Endothelial cell of umbilical vein (primary cell): ENCODE results near the gene C3orf80. TPM values are rescaled to one million over a fixed set of nuclear protein-coding genes. Genes with fewer than 3 reads are reported as not detected.

ENCODE experiments used
- BruUV-seq: library from RNA; stranded (reverse); fragments of 400-500 nt; replicated peaks from 2 replicates; lab custom pipeline; 2021; lab: Mats Ljungman, UMichigan
- CTCF ChIA-PET: fragments of 300-600, 350-600 bp; sonication (Branson Sonifier 250); formaldehyde crosslinking; loops from one replicate; lab custom pipeline; 2021; ENCODE audit warnings: antibody characterized with exemption, inconsistent platforms; lab: Charles Lee
- POLR2A ChIA-PET: fragments of 300-600, 350-600 bp; sonication (Branson Sonifier 250); formaldehyde crosslinking; loops from one replicate; lab custom pipeline; 2021; ENCODE audit warnings: antibody characterized with exemption, inconsistent platforms; lab: Charles Lee
- DNase-seq: peaks from one replicate; pipeline ENCODE4 v3.0.0-alpha.2; 2011; ENCODE audit warnings: low read depth, low spot score
- FAIRE-seq: peaks from 2 replicates; lab custom pipeline; 2011; peaks lifted over from hg19 to GRCh38; lab: Jason Lieb, UNC
- H2AFZ ChIP-seq: 2 replicates; pipeline ENCODE4 v1.6.0; 2012; ENCODE audit warnings: low read depth, low read length, control low read depth, inconsistent platforms
- H3K27ac ChIP-seq: 2 replicates; pipeline ENCODE4 v1.5.1; 2011; ENCODE audit warnings: low read depth, mild to moderate bottlenecking, control low read depth, low read length, moderate library complexity; ENCODE audit not compliant: insufficient read depth
- H3K27me3 ChIP-seq, 2 experiments: 2 replicates each; pipeline versions ENCODE4 v1.6.0 to v1.6.1; 2011; ENCODE audit warnings: low read length in 2 of 2, mixed read lengths in 1 of 2; ENCODE audit not compliant: control insufficient read depth in 2 of 2, insufficient read depth in 2 of 2
- H3K36me3 ChIP-seq, 2 experiments: 2 replicates in 1 of 2; 3 replicates in 1 of 2; pipeline ENCODE4 v1.5.1; 2011; ENCODE audit warnings: low read length in 2 of 2, mild to moderate bottlenecking in 1 of 2, moderate library complexity in 1 of 2; ENCODE audit not compliant: control insufficient read depth in 2 of 2, insufficient read depth in 2 of 2; ENCODE audit errors: extremely low read depth in 1 of 2
- H3K4me1 ChIP-seq: 3 replicates; pipeline ENCODE4 v1.5.1; 2011; ENCODE audit warnings: mild to moderate bottlenecking, low read length; ENCODE audit not compliant: control insufficient read depth, insufficient read depth; ENCODE audit errors: extremely low read depth
- H3K4me2 ChIP-seq: 2 replicates; pipeline ENCODE4 v1.6.1; 2011; ENCODE audit warnings: low read length, control low read depth, mixed read lengths; ENCODE audit not compliant: insufficient read depth
- H3K4me3 ChIP-seq, 3 experiments: fragments of 200-600 bp in 1 of 3; sonication (generic), shearing (Covaris generic) in 1 of 3; replicated peaks in 1 of 3; 2 replicates each; pipeline ENCODE4 v1.5.1; 2011 to 2016; ENCODE audit warnings: control low read depth in 3 of 3, low read length in 3 of 3, mild to moderate bottlenecking in 2 of 3, inconsistent platforms in 1 of 3, low read depth in 1 of 3, moderate library complexity in 1 of 3; ENCODE audit not compliant: insufficient read depth in 1 of 3
- H3K79me2 ChIP-seq: 2 replicates; pipeline ENCODE4 v1.6.0; 2012; ENCODE audit warnings: low read length, inconsistent platforms; ENCODE audit not compliant: control insufficient read depth, insufficient read depth
- H3K9ac ChIP-seq: replicated peaks from 2 replicates; pipeline ENCODE3; 2011; ENCODE audit warnings: low read length, control low read depth; ENCODE audit not compliant: insufficient read depth; ENCODE audit errors: extremely low read depth
- H3K9me1 ChIP-seq: replicated peaks from 3 replicates; pipeline ENCODE4 v1.6.0; 2011; ENCODE audit warnings: mild to moderate bottlenecking, low read length; ENCODE audit not compliant: control insufficient read depth, insufficient read depth; ENCODE audit errors: extremely low read depth
- H3K9me3 ChIP-seq: replicated peaks from 2 replicates; pipeline ENCODE4 v1.5.1; 2012; ENCODE audit warnings: low read length, inconsistent platforms; ENCODE audit not compliant: control insufficient read depth, insufficient read depth
- H4K20me1 ChIP-seq: replicated peaks from 2 replicates; pipeline ENCODE3; 2011; ENCODE audit warnings: mild to moderate bottlenecking, low read length; ENCODE audit not compliant: control insufficient read depth, insufficient read depth; ENCODE audit errors: extremely low read depth
- EZH2 ChIP-seq: IDR thresholded peaks from 2 replicates; pipeline ENCODE4 v1.6.1; 2012; ENCODE audit warnings: borderline replicate concordance, low read depth, mild to moderate bottlenecking, moderate library complexity, low read length, inconsistent platforms; ENCODE audit not compliant: severe bottlenecking
- FOS ChIP-seq: IDR thresholded peaks from 2 replicates; pipeline ENCODE4 v1.6.1; 2011; ENCODE audit warnings: mild to moderate bottlenecking, low read length, moderate library complexity, borderline replicate concordance; ENCODE audit not compliant: insufficient read depth
- GATA2 ChIP-seq: IDR thresholded peaks from 2 replicates; pipeline ENCODE4 v1.7.0; 2011; ENCODE audit warnings: low read depth, mild to moderate bottlenecking, moderate library complexity, mixed read lengths, low read length; ENCODE audit not compliant: insufficient read length, insufficient read depth
- JUN ChIP-seq: IDR thresholded peaks from 2 replicates; pipeline ENCODE4 v1.6.1; 2011; ENCODE audit warnings: borderline replicate concordance, low read depth; ENCODE audit not compliant: insufficient read length, insufficient read depth
- MYC ChIP-seq: IDR thresholded peaks from one replicate; pipeline ENCODE4 v1.6.1; 2011; ENCODE audit warnings: mild to moderate bottlenecking, low read depth, low read length
- POLR2A ChIP-seq: IDR thresholded peaks from 2 replicates; pipeline ENCODE4 v1.6.1; 2012; ENCODE audit warnings: low read depth, mild to moderate bottlenecking, control low read depth, low read length
- POLR2AphosphoS5 ChIP-seq: IDR thresholded peaks from 2 replicates; pipeline ENCODE4 v1.6.1; 2012; ENCODE audit warnings: low read depth, mild to moderate bottlenecking, control low read depth, low read length, moderate library complexity; ENCODE audit not compliant: insufficient read depth
- dilution Hi-C: fragments of 300-500 bp; cut with MboI; formaldehyde crosslinking; loops from one replicate; pipeline ENCODE4 v1.15.0; 2019; ENCODE audit warnings: low sequenced_read_pairs; ENCODE audit not compliant: extremely low pct_ligation_motif_present
- intact Hi-C: fragments of 100-400 bp; cut with micrococcal nuclease; formaldehyde crosslinking; loops from one replicate; pipeline ENCODE4 v1.10.0; 2022
- polyA plus RNA-seq, 4 experiments: library from polyadenylated mRNA; depleted of rRNA in 3 of 4; stranded (reverse) in 3 of 4; unstranded in 1 of 4; fragments of >200 nt; gene quantifications; 2 replicates each; pipeline versions ENCODE4 v1.2.1 to v1.2.3, GENCODE V29; 2011 to 2012; ENCODE audit warnings: missing spikeins in 1 of 4
- total RNA-seq: library from RNA; stranded (reverse); gene quantifications from 2 replicates; pipeline ENCODE4 v1.2.3, GENCODE V29; 2021
- TF ChIP-seq, protein P1 (sequence below), 2 donors: IDR thresholded peaks; 1 replicate in 1 of 2; 2 replicates in 1 of 2; pipeline ENCODE4 v1.5.1; 2011; ENCODE audit warnings: low read length in 2 of 2, mild to moderate bottlenecking in 2 of 2, moderate library complexity in 2 of 2, control low read depth in 1 of 2, inconsistent platforms in 1 of 2, low read depth in 1 of 2; ENCODE audit not compliant: insufficient read depth in 1 of 2; ENCODE audit errors: extremely low read depth in 1 of 2
- TF ChIP-seq, protein P2 (sequence below): IDR thresholded peaks from 2 replicates; pipeline ENCODE4 v1.6.1; 2011; ENCODE audit not compliant: insufficient read depth, insufficient read length

Gene C3orf80
- total and polyA plus RNA-seq, 2 donors (not counting 3 experiments of a cell fraction or from before 2014, with no cell fraction given) = 0.04 TPM; not detected in 1

DNA sequence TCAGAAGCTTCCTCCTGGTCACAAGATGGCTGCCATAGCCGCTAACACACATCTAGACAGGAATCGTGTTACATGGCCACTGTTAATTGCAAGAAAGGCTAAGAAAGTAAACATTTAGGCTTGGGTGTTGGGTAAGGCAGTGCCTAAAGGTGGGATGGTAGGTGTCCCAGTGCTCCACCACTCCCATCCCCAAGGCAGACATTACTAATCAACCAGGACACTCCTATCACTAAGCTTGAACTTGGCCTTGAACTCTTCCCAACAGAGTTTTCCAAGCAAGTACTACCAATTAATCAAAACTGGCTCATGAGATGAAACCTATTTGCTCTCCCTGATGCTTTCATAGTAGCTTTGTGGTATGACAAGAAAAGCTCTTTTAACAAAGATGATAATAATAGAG is 37.9 kb upstream of the C3orf80 start:
- ChIA-PET POLR2A (no interaction called here), CTCF (interaction anchor here (0.7 to 1.9 kb wide), 4 partner anchors 20 to 154 kb away, joined by 3 to 4 read pairs (median 3); no protein-coding TSS in a partner anchor)
- H3K9me3 ChIP-seq = no peaks in the 10 kb centered on the region

DNA sequence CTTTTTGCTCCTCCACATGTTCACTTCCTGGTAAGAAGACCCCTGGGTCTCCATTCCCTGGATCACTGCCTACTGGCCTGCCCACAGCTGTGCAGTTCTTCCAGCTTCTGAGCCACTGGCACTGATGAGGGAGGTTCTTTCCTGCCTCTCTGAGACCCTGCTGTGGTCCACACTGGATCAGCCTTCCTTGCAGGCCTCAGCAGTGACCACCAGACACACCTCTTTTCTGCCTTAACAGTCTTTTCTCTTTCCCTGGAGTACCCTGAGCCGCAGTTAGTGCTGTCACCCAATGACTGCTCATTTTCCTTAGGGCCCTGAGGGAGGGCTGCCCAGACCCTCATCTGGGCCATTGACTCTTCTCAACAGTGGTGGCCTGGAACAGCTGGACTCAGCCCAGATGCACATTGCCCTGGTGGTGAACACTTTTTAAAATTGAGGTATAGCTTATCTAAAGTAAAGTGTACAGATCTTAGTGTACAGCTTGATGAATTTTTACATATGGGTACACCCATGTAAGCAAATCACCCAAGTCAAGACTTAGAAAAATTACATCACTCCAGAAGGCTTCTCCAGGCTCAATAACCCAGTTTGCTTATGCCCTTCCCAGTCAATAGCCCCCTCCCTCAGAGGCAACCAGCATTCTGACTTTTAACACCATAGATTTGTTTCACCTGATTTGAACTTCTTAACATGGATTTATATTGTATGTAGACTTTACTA is 32.8 kb upstream of the C3orf80 start:
- Histone ChIP-seq H3K36me3 (no peaks in the 10 kb centered on the region), H3K4me3 (no peak overlapping the region), H3K4me2 (no peak overlapping the region), H3K9ac (no peak overlapping the region), H3K4me1 (no peaks in the 10 kb centered on the region), H3K79me2 (no peaks in the 10 kb centered on the region), H2AFZ (no peak overlapping the region), H4K20me1 (no peaks in the 10 kb centered on the region), H3K27me3 (peaks cover 2 to 4% of the 10 kb centered on the region in 2 experiments), H3K9me1 (no peaks in the 10 kb centered on the region), H3K27ac (no peak overlapping the region), H3K9me3 (no peaks in the 10 kb centered on the region)
- dilution Hi-C loops = no loop called here
- DNase-seq (no peak), FAIRE-seq (no peak)
- no TSS peak for BruUV-seq
- intact Hi-C loops = no loop called here
- ChIA-PET POLR2A (no interaction called here), CTCF (interaction anchor here (1.1 kb wide), 2 partner anchors 18 to 30 kb away, joined by 3 to 4 read pairs; no protein-coding TSS in a partner anchor)
- TF ChIP-seq POLR2AphosphoS5 (no peak), JUN (no peak), GATA2 (no peak), POLR2A (no peak), EZH2 (no peak), FOS (no peak), MYC (no peak)
- TF ChIP-seq, protein P1, sequence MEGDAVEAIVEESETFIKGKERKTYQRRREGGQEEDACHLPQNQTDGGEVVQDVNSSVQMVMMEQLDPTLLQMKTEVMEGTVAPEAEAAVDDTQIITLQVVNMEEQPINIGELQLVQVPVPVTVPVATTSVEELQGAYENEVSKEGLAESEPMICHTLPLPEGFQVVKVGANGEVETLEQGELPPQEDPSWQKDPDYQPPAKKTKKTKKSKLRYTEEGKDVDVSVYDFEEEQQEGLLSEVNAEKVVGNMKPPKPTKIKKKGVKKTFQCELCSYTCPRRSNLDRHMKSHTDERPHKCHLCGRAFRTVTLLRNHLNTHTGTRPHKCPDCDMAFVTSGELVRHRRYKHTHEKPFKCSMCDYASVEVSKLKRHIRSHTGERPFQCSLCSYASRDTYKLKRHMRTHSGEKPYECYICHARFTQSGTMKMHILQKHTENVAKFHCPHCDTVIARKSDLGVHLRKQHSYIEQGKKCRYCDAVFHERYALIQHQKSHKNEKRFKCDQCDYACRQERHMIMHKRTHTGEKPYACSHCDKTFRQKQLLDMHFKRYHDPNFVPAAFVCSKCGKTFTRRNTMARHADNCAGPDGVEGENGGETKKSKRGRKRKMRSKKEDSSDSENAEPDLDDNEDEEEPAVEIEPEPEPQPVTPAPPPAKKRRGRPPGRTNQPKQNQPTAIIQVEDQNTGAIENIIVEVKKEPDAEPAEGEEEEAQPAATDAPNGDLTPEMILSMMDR (IDR thresholded peaks at IDR 0.05; ENCODE audit: extremely low read depth in 1 of 2, insufficient read depth in 1 of 2, low read depth in 1 of 2, low read length in 2 of 2) = no peak
- TF ChIP-seq, protein P2, sequence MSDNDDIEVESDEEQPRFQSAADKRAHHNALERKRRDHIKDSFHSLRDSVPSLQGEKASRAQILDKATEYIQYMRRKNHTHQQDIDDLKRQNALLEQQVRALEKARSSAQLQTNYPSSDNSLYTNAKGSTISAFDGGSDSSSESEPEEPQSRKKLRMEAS = no peak

More for the DNA sequence above, 37.9 kb upstream of the C3orf80 start:
- TF ChIP-seq EZH2 (no peak), GATA2 (no peak)
- TF ChIP-seq, protein P1 (IDR thresholded peaks at IDR 0.05; ENCODE audit: extremely low read depth in 1 of 2, insufficient read depth in 1 of 2, low read depth in 1 of 2, low read length in 2 of 2) = no peak
- Histone ChIP-seq H4K20me1 (no peaks in the 10 kb centered on the region), H3K4me3 (no peak overlapping the region), H3K9me1 (no peaks in the 10 kb centered on the region), H3K79me2 (no peaks in the 10 kb centered on the region), H3K4me2 (no peak overlapping the region), H3K9ac (no peak overlapping the region), H3K27me3 (peaks cover 0 to 3% of the 10 kb centered on the region in 2 experiments), H3K27ac (no peak overlapping the region), H3K36me3 (no peaks in the 10 kb centered on the region), H2AFZ (no peak overlapping the region), H3K4me1 (no peaks in the 10 kb centered on the region)
- dilution Hi-C loops (no loop called here), intact Hi-C loops (no loop called here)
- FAIRE-seq (no peak), DNase-seq (no peak)
- BruUV-seq = no TSS peak
